Activated CD4-positive, alpha-beta T cell treated with anti-CD3 and anti-CD28 coated beads, Interleukin-2, amount 50 U/mL, for 4 hours (primary cell): Measurements from ENCODE around the gene GCNT1.
"Not testable (repeated sequence)": the region's sequence is repeated elsewhere in the genome, so short reads cannot be mapped to it uniquely, and the experiment has no call there.

Experiments used
- DNase-seq, 2 experiments: peaks; one replicate each; pipeline ENCODE4 v3.0.0-alpha.2; 2020

GCNT1 gene

DNA sequence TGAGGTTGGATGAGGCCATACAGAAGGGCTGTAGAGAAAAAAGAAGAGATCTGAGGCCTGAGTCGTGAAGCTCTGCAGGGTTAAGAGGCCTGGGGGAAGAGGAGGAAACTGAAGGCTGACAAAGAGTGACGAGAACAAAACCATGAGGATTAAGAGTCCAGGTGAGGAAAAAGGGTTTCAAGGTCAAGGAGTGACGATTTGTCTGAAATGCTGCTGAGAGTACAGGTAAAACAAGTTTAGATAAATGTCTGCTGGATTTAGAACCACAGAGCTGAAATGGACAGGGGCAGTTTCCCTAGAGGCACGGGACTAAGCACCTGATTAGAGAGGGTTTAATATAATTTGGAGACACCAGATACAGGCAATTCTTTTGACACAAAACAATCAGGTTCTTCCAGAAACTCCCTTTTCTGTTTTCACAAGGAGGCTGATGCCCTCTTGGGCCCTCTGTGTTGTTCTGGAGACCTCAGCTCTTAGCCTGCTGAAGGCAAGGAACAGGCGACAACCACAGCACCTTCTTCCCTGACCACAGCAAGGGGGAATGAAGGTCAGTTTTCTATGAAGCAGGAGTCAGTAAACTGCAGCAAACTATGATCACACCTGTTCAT is 14.6 kb upstream of the GCNT1 start:
- no peak for DNase-seq

DNA sequence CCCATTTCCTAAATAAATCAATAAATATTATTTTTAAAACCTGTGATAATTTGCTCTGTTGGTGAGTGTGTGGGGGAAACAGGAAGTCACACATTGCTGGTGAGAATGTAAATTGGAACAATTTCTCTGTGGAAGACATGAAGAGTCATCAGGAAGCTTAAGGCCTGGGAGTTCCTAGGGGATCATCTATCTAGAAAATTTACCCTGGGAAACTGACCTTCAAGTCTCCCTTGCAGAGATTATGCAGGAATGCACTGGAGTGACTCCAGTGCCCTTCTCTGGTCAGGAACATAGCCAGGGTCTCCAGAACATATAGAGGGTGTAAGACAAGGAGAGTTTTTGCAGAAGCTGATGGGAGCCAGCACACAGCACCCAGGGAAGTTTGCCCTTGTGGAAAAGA is 13.0 kb upstream of the GCNT1 start:
- no peak for DNase-seq

DNA sequence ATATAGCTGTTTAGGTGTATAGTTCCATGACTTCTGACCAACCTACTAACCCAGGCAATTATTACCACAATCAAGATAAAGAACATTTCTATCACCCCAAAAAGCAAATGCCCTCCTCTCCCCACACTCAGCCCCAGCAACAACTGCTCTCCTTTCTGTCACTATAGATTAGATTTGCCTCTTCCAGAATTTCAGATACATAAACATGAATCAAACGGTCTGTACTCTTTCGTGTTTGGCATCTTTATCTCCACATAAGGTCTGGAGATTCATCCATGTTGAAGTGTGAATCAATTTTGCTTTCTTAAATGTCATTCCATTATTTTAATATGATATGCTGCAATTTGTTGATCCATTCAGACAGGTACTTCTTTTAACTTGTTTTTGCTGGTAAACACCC is 10.5 kb upstream of the GCNT1 start:
- no peak for DNase-seq

DNA sequence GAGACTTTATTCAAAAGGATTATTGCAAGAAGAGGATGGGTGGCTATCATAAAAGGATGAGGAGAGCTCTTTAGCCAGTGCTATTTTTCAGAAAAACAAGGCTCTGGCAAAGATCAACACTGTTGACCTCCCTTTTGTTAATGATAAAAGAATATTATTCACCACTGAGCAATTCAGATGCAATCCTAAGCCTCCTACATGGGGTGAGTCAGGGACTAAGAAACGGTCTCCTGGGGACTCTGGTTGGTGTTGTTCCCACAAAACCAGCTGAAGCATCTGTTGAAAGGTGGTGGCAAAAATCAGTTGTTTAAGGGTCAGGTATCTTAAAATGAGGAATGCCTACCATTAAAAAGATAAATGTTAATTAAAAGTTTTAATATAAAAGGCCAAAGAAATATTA is 7.7 kb upstream of the GCNT1 start:
- no peak for DNase-seq

DNA sequence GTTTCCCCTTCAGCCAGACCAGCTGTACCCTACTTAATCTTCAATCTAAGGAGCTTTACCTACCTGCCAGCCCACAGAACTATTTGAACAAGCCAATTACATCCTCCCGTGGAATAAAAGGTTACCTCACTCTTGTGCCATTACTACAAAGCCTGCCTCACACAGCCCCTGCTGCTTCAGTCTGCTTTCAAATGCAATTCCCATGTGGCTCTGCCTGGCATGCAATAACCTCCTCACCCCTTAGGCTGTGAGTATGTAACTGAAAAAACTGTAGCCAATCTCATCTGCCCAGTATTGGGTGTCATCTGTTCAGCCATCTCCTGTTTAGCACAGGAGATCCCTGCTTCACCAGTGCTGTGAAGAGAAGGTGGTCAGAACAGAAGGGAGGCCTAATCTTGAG is 6.1 kb upstream of the GCNT1 start:
- no peak for DNase-seq

DNA sequence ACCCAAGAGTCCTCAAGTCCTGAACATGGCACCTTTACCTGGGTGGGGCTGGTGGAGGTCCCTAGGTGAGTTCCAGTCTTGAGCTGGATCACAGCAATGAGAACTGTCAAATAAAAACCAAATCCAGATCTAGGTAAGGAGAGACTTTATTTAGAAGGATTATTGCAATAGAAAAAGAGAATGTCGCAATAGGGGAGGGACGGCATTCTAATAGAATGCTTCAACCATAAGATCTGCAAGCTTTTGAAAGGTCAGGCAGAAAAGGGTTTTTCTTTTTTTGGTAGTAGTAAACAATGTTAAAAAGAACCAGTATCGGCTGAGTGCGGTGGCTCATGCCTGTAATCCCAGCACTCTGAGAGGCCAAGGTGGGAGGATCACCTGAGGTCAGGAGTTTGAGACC is 5.2 kb upstream of the GCNT1 start:
- DNase-seq = no peak

DNA sequence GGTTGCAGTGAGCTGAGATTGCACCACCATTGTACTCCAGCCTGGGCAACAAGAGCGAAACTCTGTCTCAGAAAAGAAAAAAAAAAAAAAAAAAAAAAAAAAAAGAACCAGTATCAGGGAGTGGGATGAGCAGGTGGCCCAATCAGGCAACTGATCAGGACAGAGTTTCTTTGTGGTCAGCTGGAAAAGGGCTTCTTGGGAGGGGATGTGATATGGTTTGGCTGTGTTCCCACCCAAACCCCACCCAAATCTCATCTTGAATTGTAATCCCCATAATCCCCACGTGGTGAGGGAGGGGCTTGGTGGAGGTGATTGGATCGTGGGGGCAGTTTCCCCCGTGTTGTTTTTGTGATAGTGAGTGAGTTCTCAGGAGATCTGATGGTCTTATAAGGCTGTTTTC is 4.7 kb upstream of the GCNT1 start:
- no peak for DNase-seq

DNA sequence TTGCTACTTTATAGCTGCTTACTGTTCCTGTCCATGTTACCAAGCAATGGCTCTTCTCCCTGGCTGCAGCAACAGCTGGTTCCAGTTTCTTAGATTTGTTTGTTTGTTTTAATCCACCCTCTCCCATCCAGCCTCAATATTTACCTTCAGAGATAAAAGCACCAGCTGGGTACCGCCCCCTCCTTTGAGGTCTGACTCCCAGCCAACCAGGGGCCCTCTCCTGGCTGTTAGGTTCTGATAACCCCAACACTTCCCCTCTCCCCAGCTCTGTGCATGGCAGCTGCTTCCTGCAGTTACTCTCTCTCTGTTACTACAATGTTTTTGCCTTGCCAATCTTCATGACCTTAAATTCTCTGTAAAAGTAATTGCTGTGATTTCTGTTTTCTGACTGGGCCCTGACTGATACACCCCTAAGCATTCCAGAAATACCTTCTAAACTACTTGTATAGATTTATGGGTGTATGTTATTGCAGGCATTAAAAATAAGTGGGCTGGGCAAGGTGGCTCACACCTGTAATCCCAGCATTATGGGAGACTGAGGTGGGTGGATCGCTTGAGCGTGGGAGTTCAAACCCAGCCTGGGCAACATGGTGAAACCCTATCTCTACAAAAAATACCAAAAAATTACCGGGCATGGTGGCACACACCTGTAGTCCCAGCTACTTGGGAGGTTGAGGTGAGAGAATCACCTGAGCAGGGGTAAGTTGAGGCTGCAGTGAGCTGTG is 2.6 kb upstream of the GCNT1 start:
- DNase-seq = peak in 1 of 2 experiments; percentile 11

DNA sequence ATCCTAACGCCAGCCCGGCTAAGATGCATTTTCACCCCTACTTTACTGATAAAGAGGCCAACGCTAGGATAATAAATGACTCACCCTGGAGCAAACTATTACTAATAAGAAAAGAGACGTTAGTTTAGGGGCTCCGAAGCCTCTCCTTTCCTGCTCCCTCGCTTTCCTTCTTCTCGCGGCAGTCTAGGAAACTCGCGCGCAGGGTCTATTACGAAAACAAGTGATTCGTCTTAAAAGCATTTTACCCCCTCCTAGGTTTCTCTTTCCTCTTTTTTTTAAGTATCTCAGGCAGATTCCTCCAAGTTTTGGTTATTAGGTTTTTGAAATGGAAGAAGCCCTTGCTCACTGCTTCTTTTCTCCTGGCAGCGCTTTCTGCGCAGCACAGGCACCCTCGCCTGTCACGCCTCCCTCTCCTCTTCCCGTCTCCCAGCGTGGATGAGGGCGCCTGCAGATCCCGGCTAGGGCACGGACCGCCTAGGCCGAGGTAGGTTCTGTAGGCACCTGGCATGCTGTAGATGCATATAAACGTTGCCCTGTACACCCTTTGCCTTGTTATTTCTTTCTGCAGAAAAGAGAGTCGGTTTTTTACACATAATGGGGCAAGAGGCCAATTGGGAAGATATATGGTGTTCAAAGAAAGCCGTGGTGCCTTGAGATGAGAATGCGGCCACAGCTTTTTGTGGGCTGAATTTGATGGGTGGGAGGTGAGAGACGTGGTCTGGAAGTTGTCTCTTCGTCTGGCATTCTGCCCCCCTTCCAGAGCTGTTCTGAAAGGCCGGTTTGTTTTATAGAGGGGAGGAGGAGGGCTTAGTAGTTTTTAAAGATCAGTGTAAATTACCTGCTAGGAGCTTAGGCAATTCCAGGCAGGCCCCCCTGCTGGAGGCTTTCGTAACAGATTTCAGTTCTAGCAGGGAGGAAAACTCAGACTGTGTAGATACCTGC is 983 bp downstream of the GCNT1 start:
- DNase-seq = no peak

DNA sequence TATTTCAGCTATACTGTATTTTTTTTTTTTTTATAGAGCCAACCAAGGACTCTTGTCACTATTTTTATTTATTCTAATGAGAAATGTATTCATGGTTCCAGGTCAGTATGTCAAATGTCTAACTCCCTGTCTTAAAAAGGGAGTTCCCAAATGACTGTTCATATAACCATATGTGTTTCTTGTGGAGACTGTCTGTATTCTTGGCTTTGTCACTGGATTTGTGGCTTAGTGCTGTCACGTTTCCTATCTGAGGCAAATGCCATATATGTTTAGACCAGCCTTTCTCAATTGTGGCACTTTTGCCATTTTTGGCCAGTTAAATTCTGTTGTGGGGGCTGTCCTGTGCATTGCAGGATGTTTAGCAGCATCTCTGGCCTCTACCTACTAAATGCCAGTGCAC is 3.1 kb downstream of the GCNT1 start:
- DNase-seq = no peak

DNA sequence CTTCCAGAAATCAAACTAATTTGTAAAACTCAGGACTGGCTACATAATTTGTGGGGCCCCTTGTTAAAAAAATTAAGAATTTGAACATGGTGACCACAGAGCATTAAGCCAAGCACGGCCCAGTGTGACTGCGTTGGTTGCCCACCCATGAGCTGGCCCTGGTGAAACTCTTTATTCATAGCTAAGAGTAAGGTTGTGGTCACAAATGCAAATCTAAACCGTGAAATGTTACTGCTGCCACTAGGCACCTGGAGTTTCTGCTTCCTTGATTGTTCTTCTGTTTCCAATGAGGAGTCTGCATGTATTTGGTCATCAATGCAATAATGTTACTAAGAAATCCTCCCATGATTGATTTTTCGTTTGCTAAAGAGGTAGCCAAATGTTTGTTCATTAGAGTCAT is 4.2 kb downstream of the GCNT1 start:
- DNase-seq = no peak

DNA sequence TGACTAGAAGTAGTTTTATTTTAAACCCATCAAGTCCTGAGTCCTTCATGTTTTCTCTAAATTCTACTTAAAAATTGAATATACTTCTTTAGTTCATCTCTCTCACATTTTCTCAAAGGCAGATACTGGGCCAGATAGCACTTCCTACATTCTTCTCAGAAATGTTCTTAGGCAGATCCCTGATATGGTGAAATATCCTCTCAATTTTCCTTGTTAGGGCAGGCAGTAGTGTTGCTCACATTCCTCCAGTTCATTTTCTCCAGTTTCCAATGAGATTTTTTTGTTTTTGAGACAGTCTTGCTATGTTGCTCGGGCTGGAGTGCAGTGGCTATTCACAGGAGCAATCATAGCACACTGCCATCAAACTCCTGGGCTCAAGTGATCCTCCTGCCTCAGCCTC is 5.7 kb downstream of the GCNT1 start:
- DNase-seq = no peak

DNA sequence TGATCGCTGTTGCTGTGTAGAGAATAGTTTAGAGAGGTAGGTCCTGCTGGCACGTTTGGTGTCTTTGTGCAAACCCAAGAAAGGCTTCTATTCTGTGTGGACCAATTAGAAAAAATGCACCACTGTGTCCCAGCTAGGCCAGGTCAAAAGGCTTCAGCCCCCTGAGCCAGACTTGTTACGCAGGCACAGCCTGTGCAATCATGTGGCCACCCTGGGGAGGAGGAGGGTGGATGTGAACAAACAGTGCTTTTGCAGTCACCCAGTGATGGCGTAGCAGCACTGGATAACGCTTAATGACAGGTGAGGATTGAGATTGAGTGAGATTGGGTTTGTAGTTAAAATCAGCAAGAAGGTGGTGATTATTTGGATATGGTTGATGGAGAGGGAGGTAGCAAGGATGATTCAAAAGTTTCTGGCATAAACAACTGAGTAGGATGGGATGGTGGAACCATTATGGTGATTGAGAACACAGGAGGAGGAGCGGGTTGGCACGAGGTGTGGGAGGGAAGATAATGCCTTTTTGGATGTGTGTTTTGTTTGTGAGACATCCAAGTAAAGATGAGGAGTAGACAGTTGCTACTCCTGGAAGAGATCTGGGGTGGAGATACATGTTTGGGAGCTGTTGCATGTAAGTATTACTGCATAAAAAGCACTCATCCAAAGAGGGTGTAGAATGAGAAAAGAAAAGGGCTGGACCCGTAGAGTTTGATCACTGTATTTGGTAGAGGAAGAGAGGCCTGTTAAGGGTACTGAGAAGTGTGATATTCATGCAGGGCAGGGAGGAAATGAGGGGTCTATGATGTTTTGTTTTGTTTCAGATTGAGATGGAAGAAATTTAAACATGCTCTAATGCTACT is 6.7 kb downstream of the GCNT1 start:
- no peak for DNase-seq

DNA sequence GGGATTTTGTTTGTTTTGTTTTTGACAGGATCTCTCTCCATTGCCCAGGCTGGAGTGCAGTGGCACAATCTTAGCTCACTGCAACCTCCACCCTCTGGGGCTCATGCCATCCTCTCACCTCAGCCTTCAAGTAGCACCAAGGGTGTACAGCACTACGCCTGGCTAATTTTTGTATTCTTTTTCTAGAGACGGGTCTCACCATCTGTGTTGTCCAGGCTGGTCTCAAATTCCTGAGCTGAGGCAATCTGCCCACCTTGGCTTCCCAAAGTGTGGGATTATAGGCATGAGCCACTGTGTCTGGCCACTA is 7.3 kb downstream of the GCNT1 start:
- DNase-seq = no peak

DNA sequence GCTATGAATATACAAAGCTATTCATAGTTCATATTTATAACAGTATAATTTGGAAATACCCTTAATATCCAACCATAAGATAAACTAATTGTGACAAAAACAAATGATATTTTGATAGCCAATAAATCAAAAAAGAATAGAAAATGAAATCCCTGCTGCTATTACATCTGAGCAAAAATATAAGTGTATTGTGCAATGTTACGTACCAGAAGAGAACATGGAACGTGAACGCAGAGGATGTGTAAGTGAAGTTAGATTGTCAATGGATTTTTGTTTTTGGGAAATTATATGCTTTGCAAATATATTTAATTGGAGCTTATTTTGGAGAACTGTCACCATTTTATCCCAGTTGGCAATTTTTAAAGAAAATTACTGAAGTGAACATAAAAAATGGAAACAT is 15.4 kb downstream of the GCNT1 start:
- DNase-seq = no peak

DNA sequence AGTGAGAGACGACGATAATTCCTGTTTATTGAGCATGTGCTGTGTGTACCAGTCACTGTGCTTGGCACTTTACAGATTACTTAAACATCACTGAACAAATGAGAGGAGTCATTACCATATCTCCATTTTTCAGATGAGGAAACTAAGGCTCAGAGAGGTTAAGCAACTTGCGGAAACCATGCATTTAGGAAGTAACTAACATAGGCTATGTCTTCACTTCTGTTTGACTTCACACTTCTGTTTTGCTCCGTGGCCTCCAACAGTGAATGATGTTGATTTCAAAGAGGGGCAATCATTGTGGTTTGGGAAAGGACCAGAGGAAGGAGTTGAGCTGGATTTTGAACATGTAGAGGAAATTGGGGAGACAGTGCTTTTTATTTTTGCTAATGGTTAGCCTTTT is 16.7 kb downstream of the GCNT1 start:
- no peak for DNase-seq

DNA sequence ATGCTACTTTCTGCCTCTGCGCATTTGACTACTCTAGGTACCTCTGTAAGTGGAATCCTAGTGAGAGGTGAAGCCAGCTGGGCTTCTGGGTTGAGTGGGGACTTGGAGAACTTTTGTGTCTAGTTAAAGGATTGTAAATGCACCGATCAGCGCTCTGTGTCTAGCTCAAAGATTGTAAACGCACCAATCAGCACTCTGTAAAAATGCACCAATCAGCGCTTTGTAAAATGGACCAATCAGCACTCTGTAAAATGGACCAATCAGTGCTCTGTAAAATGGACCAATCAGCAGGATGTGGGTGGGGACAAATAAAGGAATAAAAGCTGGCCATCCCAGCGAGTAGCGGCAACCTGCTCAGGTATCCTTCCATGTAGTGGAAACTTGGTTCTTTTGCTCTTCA is 18.8 kb downstream of the GCNT1 start:
- DNase-seq = not testable (repeated sequence)

DNA sequence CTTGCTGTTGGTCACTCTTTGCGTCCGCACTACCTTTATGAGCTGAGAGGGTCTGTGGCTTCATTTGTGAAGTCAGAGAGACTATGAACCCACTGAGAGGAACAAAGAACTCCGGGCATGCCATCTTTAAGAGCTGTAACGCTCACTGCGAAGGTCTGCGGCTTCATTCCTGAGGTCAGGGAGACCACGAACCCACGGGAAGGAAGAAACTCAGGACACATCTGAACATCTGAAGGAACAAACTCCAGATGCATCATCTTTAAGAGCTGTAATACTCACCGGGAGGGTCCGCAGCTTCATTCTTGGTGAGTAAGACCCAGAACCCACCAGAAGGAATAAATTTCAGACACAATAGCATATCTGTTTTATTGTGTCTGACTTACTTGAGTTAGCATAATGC is 19.2 kb downstream of the GCNT1 start:
- DNase-seq = no peak

DNA sequence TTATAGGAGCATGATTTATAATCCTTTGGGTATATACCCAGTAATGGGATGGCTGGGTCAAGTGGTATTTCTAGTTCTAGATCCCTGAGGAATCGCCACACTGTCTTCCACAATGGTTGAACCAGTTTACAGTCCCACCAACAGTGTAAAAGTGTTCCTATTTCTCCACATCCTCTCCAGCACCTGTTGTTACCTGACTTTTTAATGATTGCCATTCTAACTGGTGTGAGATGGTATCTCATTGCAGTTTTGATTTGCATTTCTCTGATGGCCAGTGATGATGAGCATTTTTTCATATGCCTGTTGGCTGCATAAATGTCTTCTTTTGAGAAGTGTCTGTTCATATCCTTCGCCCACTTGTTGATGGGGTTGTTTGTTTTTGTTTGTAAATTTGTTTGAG is 20.4 kb downstream of the GCNT1 start:
- DNase-seq = not testable (repeated sequence)

DNA sequence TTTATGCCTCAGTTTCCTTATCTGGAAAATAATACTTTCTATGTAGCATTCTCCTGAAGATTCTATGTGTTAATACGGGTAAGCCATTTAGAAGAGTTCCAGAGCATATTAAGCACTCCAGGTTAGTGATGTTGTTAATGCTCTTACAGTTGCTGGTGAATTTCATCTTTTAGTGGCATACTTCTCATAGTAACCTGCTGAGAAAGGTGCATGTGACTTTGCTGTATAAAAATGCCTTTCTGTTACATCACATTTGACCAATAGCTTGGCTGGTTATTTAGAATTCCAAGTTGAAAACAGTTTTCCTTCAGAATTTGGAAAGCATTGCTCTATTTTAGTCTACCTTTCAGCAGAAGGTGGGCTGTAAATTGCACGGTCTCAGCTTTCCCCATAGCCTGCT is 27.2 kb downstream of the GCNT1 start:
- no peak for DNase-seq

DNA sequence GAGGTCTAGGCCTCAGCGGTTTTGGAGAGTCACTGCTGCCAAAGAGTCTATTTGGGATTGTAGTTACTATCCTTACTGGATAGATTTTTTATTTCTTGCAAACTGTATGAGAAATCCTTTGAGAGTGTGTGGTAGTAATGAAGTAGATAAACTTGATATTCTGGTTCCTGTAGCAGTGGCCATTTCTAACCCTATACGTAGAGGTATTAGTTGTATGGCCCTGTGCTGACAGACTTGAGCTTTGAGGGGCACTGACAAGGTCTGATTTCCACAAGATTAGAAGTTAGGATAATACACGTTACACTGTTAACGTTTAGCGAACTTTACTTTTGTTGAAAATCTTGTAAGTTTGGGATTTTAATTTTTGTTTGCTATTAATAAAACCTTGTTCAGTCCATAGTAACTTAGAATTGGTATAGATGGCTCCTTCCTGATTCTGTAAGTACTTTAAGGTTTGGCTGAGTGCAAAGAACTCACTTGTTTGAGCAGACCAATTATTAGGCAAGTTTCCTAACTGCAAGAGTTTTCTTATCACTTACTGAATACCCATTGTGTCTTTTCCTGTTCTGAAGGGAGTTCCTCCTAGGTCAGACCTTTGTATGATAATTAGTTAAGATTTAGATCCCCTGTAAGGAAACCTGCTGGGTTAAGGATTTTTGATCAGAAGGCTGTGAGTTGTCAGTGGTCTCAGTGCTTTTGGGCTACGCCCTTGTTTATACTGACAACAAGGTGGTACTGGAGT is 31.4 kb downstream of the GCNT1 start:
- DNase-seq = no peak

DNA sequence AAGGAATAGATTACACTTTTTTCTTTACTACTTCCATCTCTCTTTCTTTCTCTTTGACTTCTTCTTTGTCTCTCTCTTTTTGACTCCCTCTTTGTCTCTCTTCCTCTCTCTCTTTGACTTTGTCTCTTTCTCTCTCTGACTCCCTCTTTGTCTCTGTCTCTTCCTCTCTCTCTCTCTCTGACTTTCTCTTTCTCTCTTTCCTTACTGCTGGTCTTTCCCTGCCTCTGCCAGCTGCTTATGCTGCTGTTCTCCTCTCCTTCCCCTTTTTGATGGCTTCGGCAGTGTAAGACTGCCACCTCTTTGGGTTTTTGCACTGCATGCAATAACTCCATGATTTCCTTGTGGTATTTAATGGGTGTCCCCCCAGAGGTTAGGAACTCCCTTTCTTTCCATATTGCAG is 32.1 kb downstream of the GCNT1 start:
- DNase-seq = not testable (repeated sequence)
